ENCODE results near the gene CLMN. TPM values are rescaled to one million over a fixed set of nuclear protein-coding genes. Genes with fewer than 3 reads are reported as not detected.

CLMN gene
- total RNA-seq, 2 experiments from 2014 or later = 0.27 to 0.67 TPM

GRCh38 chr14:95165517-95165916 is 154.2 kb downstream of the CLMN start:
- POLR2A ChIA-PET = no interaction called here
- Histone ChIP-seq H3K4me3 (ENCODE audit: low read length) (no peak overlapping the region), H3K36me3 (ENCODE audit: insufficient read depth, low read length) (no peaks in the 10 kb centered on the region), H3K27ac (ENCODE audit: low read depth in 1 of 2, low read length in 2 of 2) (no peak overlapping the region), H3K27me3 (ENCODE audit: control insufficient read depth in 1 of 2, insufficient read depth in 2 of 2, low read length in 2 of 2) (no peaks in the 10 kb centered on the region), H3K9me3 (ENCODE audit: control insufficient read depth in 1 of 2, insufficient read depth in 1 of 2, low read length in 2 of 2) (peaks cover 9 to 15% of the 10 kb centered on the region in 2 experiments), H3K4me1 (ENCODE audit: insufficient read depth, low read length) (no peaks in the 10 kb centered on the region)
- Mint-ChIP-seq H3K4me3 (no peak overlapping the region), H3K27me3 (no peaks in the 10 kb centered on the region), H3K9me3 (peaks cover 9% of the 10 kb centered on the region), H3K4me1 (ENCODE audit: low read depth) (no peaks in the 10 kb centered on the region), H3K27ac (no peak overlapping the region), H3K36me3 (ENCODE audit: low read depth) (no peaks in the 10 kb centered on the region)
- ATAC-seq (ENCODE audit: poor library complexity) (no peak), DNase-seq (no peak)
- intact Hi-C loops (cut with DNase I, micrococcal nuclease) = no loop called here
- TF ChIP-seq CTCF (IDR thresholded peaks at IDR 0.05) = no peak
- CTCF ChIA-PET = no interaction called here

GRCh38 chr14:95164506-95164905 is 155.2 kb downstream of the CLMN start:
- TF ChIP-seq CTCF (IDR thresholded peaks at IDR 0.05) = no peak
- ChIA-PET CTCF (no interaction called here), POLR2A (no interaction called here)
- H3K4me3 Mint-ChIP-seq = no peak overlapping the region
- H3K36me3 Mint-ChIP-seq (ENCODE audit: low read depth) = no peaks in the 10 kb centered on the region
- Histone ChIP-seq H3K27ac (ENCODE audit: low read depth in 1 of 2, low read length in 2 of 2) (no peak overlapping the region), H3K9me3 (ENCODE audit: control insufficient read depth in 1 of 2, insufficient read depth in 1 of 2, low read length in 2 of 2) (peaks cover 9 to 15% of the 10 kb centered on the region in 2 experiments), H3K27me3 (ENCODE audit: control insufficient read depth in 1 of 2, insufficient read depth in 2 of 2, low read length in 2 of 2) (no peaks in the 10 kb centered on the region), H3K4me1 (ENCODE audit: insufficient read depth, low read length) (no peaks in the 10 kb centered on the region), H3K36me3 (ENCODE audit: insufficient read depth, low read length) (no peaks in the 10 kb centered on the region), H3K4me3 (ENCODE audit: low read length) (no peak overlapping the region)
- peaks cover 9% of the 10 kb centered on the region for H3K9me3 Mint-ChIP-seq
- intact Hi-C loops (cut with DNase I, micrococcal nuclease) = no loop called here
- no peak overlapping the region for H3K27ac Mint-ChIP-seq
- H3K4me1 Mint-ChIP-seq (ENCODE audit: low read depth) = peaks cover 5% of the 10 kb centered on the region
- ATAC-seq (ENCODE audit: poor library complexity) (no peak), DNase-seq (no peak)
- no peaks in the 10 kb centered on the region for H3K27me3 Mint-ChIP-seq

- Mint-ChIP-seq H3K36me3 (ENCODE audit: low read depth) (no peaks in the 10 kb centered on the region), H3K4me3 (no peak overlapping the region), H3K9me3 (peaks cover 9% of the 10 kb centered on the region), H3K27ac (no peak overlapping the region), H3K27me3 (no peaks in the 10 kb centered on the region), H3K4me1 (ENCODE audit: low read depth) (peaks cover 5% of the 10 kb centered on the region)
- POLR2A ChIA-PET = no interaction called here
- intact Hi-C loops (cut with DNase I, micrococcal nuclease) = no loop called here
- CTCF ChIA-PET = no interaction called here
- TF ChIP-seq CTCF (IDR thresholded peaks at IDR 0.05) = no peak
- Histone ChIP-seq H3K27ac (ENCODE audit: low read depth in 1 of 2, low read length in 2 of 2) (no peak overlapping the region), H3K36me3 (ENCODE audit: insufficient read depth, low read length) (no peaks in the 10 kb centered on the region), H3K4me3 (ENCODE audit: low read length) (no peak overlapping the region), H3K4me1 (ENCODE audit: insufficient read depth, low read length) (no peaks in the 10 kb centered on the region), H3K27me3 (ENCODE audit: control insufficient read depth in 1 of 2, insufficient read depth in 2 of 2, low read length in 2 of 2) (no peaks in the 10 kb centered on the region), H3K9me3 (ENCODE audit: control insufficient read depth in 1 of 2, insufficient read depth in 1 of 2, low read length in 2 of 2) (peaks cover 9 to 15% of the 10 kb centered on the region in 2 experiments)
- ATAC-seq (ENCODE audit: poor library complexity) = no peak
- no peak for DNase-seq
Observed at GRCh38 chr14:95163666-95164065, 156.0 kb downstream of the CLMN start.
